Mesenchymal stem cell (in vitro differentiated cells and primary cell): Measurements from ENCODE around the gene ANXA7. TPM values are rescaled to one million over a fixed set of nuclear protein-coding genes. Genes with fewer than 3 reads are reported as not detected.
A peak's percentile ranks its signal among the peaks of the same experiment; 100 is the strongest.

Experiments
- DNase-seq: peaks from one replicate; pipeline ENCODE4 v3.0.0-alpha.2; 2013
- H2AFZ ChIP-seq: one replicate; pipeline ENCODE4 v1.6.1; 2013; ENCODE audit warnings: low read depth, mild to moderate bottlenecking, control low read depth, inconsistent platforms, low read length, moderate library complexity
- H2AK5ac ChIP-seq: 2 replicates; pipeline ENCODE4 v1.6.1; 2013; ENCODE audit warnings: low read length, moderate library complexity, mild to moderate bottlenecking, inconsistent platforms; ENCODE audit not compliant: severe bottlenecking
- H2BK120ac ChIP-seq: one replicate; pipeline ENCODE4 v1.6.1; 2013; ENCODE audit warnings: low read depth, mild to moderate bottlenecking, inconsistent platforms, low read length, moderate library complexity
- H2BK12ac ChIP-seq, 2 experiments: one replicate each; pipeline ENCODE4 v1.6.1; 2013; ENCODE audit warnings: inconsistent platforms in 2 of 2, low read length in 2 of 2, mild to moderate bottlenecking in 2 of 2, moderate library complexity in 2 of 2, control low read depth in 1 of 2
- H2BK15ac ChIP-seq: one replicate; pipeline ENCODE4 v1.6.1; 2013; ENCODE audit warnings: mild to moderate bottlenecking, low read depth, inconsistent platforms; ENCODE audit not compliant: poor library complexity, severe bottlenecking
- H2BK5ac ChIP-seq: 2 replicates; pipeline ENCODE4 v1.6.1; 2013; ENCODE audit warnings: low read depth, mild to moderate bottlenecking, low read length, control low read depth, inconsistent platforms; ENCODE audit not compliant: poor library complexity, severe bottlenecking
- H3K14ac ChIP-seq, 2 experiments: one replicate each; pipeline ENCODE4 v1.6.1; 2013; ENCODE audit warnings: inconsistent platforms in 2 of 2, low read length in 2 of 2, control low read depth in 1 of 2, mild to moderate bottlenecking in 1 of 2, moderate library complexity in 1 of 2
- H3K18ac ChIP-seq, 2 experiments: one replicate each; pipeline ENCODE4 v1.6.1; 2013; ENCODE audit warnings: inconsistent platforms in 2 of 2, low read length in 2 of 2, control low read depth in 1 of 2, low read depth in 1 of 2, mild to moderate bottlenecking in 1 of 2
- H3K23ac ChIP-seq, 2 experiments: one replicate each; pipeline ENCODE4 v1.6.1; 2013; ENCODE audit warnings: inconsistent platforms in 2 of 2, low read length in 2 of 2, mild to moderate bottlenecking in 2 of 2, moderate library complexity in 2 of 2, control low read depth in 1 of 2
- H3K27ac ChIP-seq: 2 replicates; pipeline ENCODE4 v1.5.1; 2013; ENCODE audit warnings: mild to moderate bottlenecking, moderate library complexity, low read length, control low read depth, inconsistent platforms; ENCODE audit not compliant: poor library complexity, severe bottlenecking
- H3K27me3 ChIP-seq, 2 experiments: 2 replicates each; pipeline versions ENCODE4 v1.6.1 to v1.7.0; 2013; ENCODE audit warnings: low read length in 2 of 2, mild to moderate bottlenecking in 2 of 2, moderate library complexity in 2 of 2, control low read depth in 1 of 2, inconsistent platforms in 1 of 2; ENCODE audit not compliant: control insufficient read depth in 1 of 2, insufficient read depth in 1 of 2
- H3K36me3 ChIP-seq, 2 experiments: 2 replicates each; pipeline versions ENCODE4 v1.6.1 to v1.7.0; 2013; ENCODE audit warnings: low read length in 2 of 2, control low read depth in 1 of 2, inconsistent platforms in 1 of 2, low read depth in 1 of 2, mild to moderate bottlenecking in 1 of 2; ENCODE audit not compliant: insufficient read depth in 2 of 2, control insufficient read depth in 1 of 2
- H3K4ac ChIP-seq, 2 experiments: one replicate each; pipeline ENCODE4 v1.6.1; 2013; ENCODE audit warnings: inconsistent platforms in 2 of 2, low read length in 2 of 2, mild to moderate bottlenecking in 2 of 2, moderate library complexity in 2 of 2, control low read depth in 1 of 2, low read depth in 1 of 2
- H3K4me1 ChIP-seq: 2 replicates; pipeline ENCODE4 v1.6.1; 2013; ENCODE audit warnings: low read depth, low read length, control low read depth; ENCODE audit not compliant: control insufficient read depth, insufficient read depth
- H3K4me2 ChIP-seq: 2 replicates; pipeline ENCODE4 v1.6.1; 2013; ENCODE audit warnings: low read length, mild to moderate bottlenecking, inconsistent platforms; ENCODE audit not compliant: poor library complexity, severe bottlenecking
- H3K4me3 ChIP-seq, 2 experiments: 2 replicates each; pipeline versions ENCODE4 v1.5.1 to v1.7.0; 2013; ENCODE audit warnings: low read length in 2 of 2, mild to moderate bottlenecking in 2 of 2, control low read depth in 1 of 2, low read depth in 1 of 2; ENCODE audit not compliant: insufficient read depth in 1 of 2
- H3K79me1 ChIP-seq: replicated peaks from 2 replicates; pipeline ENCODE4 v1.6.1; 2013; ENCODE audit warnings: mild to moderate bottlenecking, control low read depth, low read length, inconsistent platforms; ENCODE audit not compliant: poor library complexity, severe bottlenecking
- H3K9ac ChIP-seq: 2 replicates; pipeline ENCODE4 v1.7.0; 2013; ENCODE audit warnings: mild to moderate bottlenecking, low read length, moderate library complexity
- H3K9me3 ChIP-seq: 2 replicates; pipeline ENCODE4 v1.7.0; 2013; ENCODE audit warnings: mild to moderate bottlenecking, low read length; ENCODE audit not compliant: control insufficient read depth
- H4K8ac ChIP-seq: one replicate; pipeline ENCODE4 v1.6.1; 2013; ENCODE audit warnings: inconsistent platforms, mild to moderate bottlenecking, low read length, moderate library complexity
- H4K91ac ChIP-seq: one replicate; pipeline ENCODE4 v1.6.1; 2013; ENCODE audit warnings: mild to moderate bottlenecking, low read length, inconsistent platforms
- WGBS: methylation state at CpG from one replicate; pipeline ENCODE4 v1.1.7; 2013; ENCODE audit warnings: mixed read lengths; 5-methylcytosine and 5-hydroxymethylcytosine counted together
- polyA plus RNA-seq, 2 experiments: library from polyadenylated mRNA; stranded (reverse); fragments of 200-250 nt; gene quantifications; one replicate each; pipeline ENCODE4 v1.2.3, GENCODE V29; 2013

The ANXA7 gene
- polyA plus RNA-seq (2013, experiment 1 of 2) = 51.5 TPM
- 50.9 TPM for polyA plus RNA-seq (2013, experiment 2 of 2)

DNA sequence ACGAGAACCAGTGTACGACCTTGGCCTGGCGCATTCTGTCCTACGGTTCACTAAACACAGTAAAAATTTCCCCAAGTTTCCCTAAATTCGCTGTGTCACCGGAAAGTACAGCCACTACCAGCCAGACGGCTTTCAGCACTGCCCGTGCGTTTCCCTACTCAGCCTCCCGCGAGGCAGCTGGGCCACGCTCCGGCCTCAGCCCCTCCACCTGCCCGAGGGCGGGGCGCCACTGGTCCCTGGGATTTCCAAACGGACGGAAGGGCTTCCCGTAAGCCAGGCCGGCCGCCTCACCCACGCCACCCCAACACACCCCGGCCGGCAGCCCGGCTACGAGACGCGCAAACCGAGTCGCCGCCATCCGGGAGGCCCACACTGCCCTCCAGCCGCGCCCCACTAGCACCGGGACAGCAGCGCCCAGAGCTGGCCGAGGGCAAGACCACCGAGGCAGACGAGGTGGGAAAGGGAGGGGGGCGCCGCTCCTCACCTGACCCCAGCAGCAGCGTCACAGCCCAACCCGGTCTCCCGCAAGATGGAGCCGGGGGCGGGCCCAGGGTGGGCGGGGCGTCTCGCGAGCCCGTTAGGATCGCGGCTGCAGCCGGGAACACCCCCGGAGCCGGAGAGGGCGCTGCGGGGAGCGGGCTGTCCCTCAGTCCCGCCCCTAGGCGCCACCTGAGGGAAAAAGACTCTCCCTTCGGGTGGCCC is at the start of gene ANXA7:
Gene ANXA7, minus strand, starts transcription at position 531 of the 702 bp plus-strand sequence. CDS start 13,202 bp downstream, outside the sequence.
- Histone ChIP-seq H3K14ac (peak within 1 kb of the TSS; percentile 80 to 100), H3K9me3 (no peaks in the 10 kb centered on the region), H3K79me1 (no peaks in the 10 kb centered on the region), H3K18ac (peak within 1 kb of the TSS; percentile 98 to 99), H2BK120ac (peak within 1 kb of the TSS; percentile 94), H3K27me3 (no peaks in the 10 kb centered on the region), H3K4ac (peak within 1 kb of the TSS; percentile 91 to 98), H3K27ac (peak within 1 kb of the TSS; percentile 82), H3K36me3 (peaks cover 0 to 5% of the 10 kb centered on the region in 2 experiments), H3K4me2 (peak within 1 kb of the TSS; percentile 99), H2BK5ac (peak within 1 kb of the TSS; percentile 84), H2BK12ac (peak within 1 kb of the TSS; percentile 33 to 72), H4K8ac (peak within 1 kb of the TSS; percentile 99), H2AK5ac (peak within 1 kb of the TSS; percentile 73), H3K4me3 (peak within 1 kb of the TSS; percentile 91 to 100), H4K91ac (peak within 1 kb of the TSS; percentile 99), H3K4me1 (peaks cover 3% of the 10 kb centered on the region), H2BK15ac (peak within 1 kb of the TSS; percentile 93), H3K9ac (peak within 1 kb of the TSS; percentile 94), H3K23ac (peak within 1 kb of the TSS in 1 of 2 experiments; percentile 93), H2AFZ (peak within 1 kb of the TSS; percentile 98)
- DNase-seq = peak; percentile 89
- WGBS = 1% methylated on average over 42 of the region's 62 CpGs

DNA sequence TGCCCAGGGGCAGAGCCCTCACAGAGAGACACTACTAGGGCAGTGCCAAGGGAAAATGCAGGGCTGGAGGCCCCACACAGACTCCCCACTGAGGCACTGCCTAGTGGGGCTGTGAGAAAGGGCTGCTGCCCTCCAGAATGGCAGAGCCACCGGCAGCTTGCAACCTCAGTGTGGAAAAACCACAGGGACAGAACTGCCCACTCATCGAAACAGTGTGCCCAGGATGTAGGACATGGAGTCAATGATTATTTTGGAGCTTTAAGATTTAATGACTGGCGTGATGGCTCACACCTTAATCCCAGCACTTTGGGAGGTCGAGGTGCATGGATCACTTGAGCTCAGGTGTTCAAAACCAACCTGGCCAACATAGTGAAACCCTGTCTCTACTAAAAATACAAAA is 47.0 kb upstream of the ANXA7 start:
- no peaks in the 10 kb centered on the region for H3K27me3 ChIP-seq
- no peak overlapping the region for H2AK5ac ChIP-seq
- 97% methylated on average over 4 of the region's 4 CpGs for WGBS
- no peak overlapping the region for H3K9ac ChIP-seq
- H3K4me1 ChIP-seq = no peaks in the 10 kb centered on the region
- no peak overlapping the region for H3K4me3 ChIP-seq
- H3K14ac ChIP-seq = no peak overlapping the region
- H3K79me1 ChIP-seq = peaks cover 6% of the 10 kb centered on the region
- H4K8ac ChIP-seq = no peak overlapping the region
- no peak for DNase-seq
- no peak overlapping the region for H2BK15ac ChIP-seq
- H3K4ac ChIP-seq = no peak overlapping the region
- peaks cover 23 to 76% of the 10 kb centered on the region in 2 experiments for H3K36me3 ChIP-seq
- H3K4me2 ChIP-seq = no peak overlapping the region
- no peak overlapping the region for H3K23ac ChIP-seq
- no peaks in the 10 kb centered on the region for H3K9me3 ChIP-seq
- no peak overlapping the region for H4K91ac ChIP-seq
- H3K18ac ChIP-seq = no peak overlapping the region
- peak overlapping the region; percentile 1 for H2BK5ac ChIP-seq
- H2AFZ ChIP-seq = no peak overlapping the region
- H2BK12ac ChIP-seq = no peak overlapping the region
- H2BK120ac ChIP-seq = no peak overlapping the region
- H3K27ac ChIP-seq = no peak overlapping the region

DNA sequence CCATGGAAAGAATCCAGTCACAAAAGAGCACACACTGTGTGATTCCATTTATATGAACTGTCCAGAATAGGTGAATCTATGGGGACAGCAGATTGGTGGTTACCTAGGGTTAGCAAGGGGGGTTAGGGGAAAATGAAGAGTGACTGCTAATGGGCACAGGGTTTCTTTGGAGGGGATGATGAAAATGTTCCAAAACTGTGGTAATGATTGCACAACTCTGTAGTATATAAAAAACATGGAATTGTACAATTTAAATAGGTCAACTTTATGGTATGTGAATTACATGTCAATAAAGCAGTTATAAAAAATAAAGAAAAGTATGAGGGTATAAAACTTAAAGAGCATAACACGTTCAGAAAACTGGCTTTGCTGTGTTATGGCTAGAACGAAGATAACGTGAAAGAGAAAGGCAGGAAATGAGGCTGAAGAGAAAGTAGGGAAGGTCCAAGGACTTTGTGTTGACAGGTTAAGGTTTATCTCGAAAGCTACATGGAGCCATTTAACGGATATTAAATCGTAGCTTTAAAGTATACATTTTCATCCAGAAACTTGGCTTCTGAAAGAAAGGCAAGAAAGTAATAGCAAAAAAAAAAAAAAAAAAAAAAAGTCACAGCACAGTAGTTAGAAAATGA is 45.9 kb upstream of the ANXA7 start:
- no peak overlapping the region for H2AFZ ChIP-seq
- H3K4me2 ChIP-seq = no peak overlapping the region
- H3K4me1 ChIP-seq = no peaks in the 10 kb centered on the region
- H3K79me1 ChIP-seq = peaks cover 6% of the 10 kb centered on the region
- no peak for DNase-seq
- H3K9ac ChIP-seq = no peak overlapping the region
- H2BK5ac ChIP-seq = no peak overlapping the region
- H3K18ac ChIP-seq = no peak overlapping the region
- no peak overlapping the region for H3K4ac ChIP-seq
- no peaks in the 10 kb centered on the region for H3K27me3 ChIP-seq
- no peak overlapping the region for H2BK15ac ChIP-seq
- H2BK120ac ChIP-seq = no peak overlapping the region
- H3K9me3 ChIP-seq = no peaks in the 10 kb centered on the region
- peaks cover 20 to 71% of the 10 kb centered on the region in 2 experiments for H3K36me3 ChIP-seq
- no peak overlapping the region for H2AK5ac ChIP-seq
- no peak overlapping the region for H4K8ac ChIP-seq
- no peak overlapping the region for H2BK12ac ChIP-seq
- no peak overlapping the region for H3K14ac ChIP-seq
- H3K4me3 ChIP-seq = no peak overlapping the region
- WGBS = 95% methylated on average over 4 of the region's 6 CpGs
- no peak overlapping the region for H3K23ac ChIP-seq
- no peak overlapping the region for H3K27ac ChIP-seq
- H4K91ac ChIP-seq = no peak overlapping the region

DNA sequence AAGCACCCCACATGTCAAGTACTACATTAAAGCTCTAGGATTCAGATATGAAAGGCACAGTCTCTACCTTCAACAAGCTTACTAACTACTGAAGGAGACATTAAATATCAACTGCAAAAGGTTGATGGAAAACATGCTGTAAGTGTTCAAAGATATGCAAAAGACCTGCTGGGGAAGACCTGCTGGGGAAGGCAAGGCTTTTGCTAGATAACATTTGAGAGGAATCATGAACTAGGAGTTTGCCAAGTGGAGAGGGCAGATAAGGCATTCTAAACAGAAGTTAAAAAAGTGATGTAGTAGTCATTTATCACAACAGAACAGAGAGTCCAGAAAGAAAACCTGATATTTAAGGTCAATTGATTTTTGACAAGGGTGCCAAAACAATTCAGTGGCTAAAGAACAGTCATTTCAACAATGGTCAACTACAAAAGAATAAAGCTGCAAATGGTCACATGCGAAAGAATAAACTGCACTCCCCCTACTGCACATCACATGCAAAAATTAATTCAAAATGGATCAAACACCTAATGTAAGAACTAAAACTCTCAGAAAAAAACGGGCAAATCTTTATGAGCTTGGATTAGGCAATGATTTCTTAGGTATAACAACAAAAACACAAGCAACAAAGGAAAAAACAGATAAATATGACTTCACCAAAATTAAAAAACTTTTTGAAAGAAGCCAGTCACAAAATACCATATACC is 42.5 kb upstream of the ANXA7 start:
- H3K18ac ChIP-seq = no peak overlapping the region
- 82% methylated on average over 2 of the region's 2 CpGs for WGBS
- no peak overlapping the region for H4K8ac ChIP-seq
- no peak overlapping the region for H2AFZ ChIP-seq
- H3K27me3 ChIP-seq = no peaks in the 10 kb centered on the region
- H2BK15ac ChIP-seq = no peak overlapping the region
- H3K4me1 ChIP-seq = no peaks in the 10 kb centered on the region
- no peak overlapping the region for H2AK5ac ChIP-seq
- H4K91ac ChIP-seq = no peak overlapping the region
- H3K36me3 ChIP-seq = peaks cover 10 to 68% of the 10 kb centered on the region in 2 experiments
- no peak overlapping the region for H3K23ac ChIP-seq
- no peak overlapping the region for H2BK5ac ChIP-seq
- H2BK120ac ChIP-seq = no peak overlapping the region
- H3K9ac ChIP-seq = no peak overlapping the region
- no peak overlapping the region for H2BK12ac ChIP-seq
- no peak for DNase-seq
- H3K4me3 ChIP-seq = no peak overlapping the region
- no peak overlapping the region for H3K4ac ChIP-seq
- no peak overlapping the region for H3K27ac ChIP-seq
- H3K9me3 ChIP-seq = no peaks in the 10 kb centered on the region
- no peak overlapping the region for H3K4me2 ChIP-seq
- no peak overlapping the region for H3K14ac ChIP-seq
- peaks cover 4% of the 10 kb centered on the region for H3K79me1 ChIP-seq
